Endothelial cell of umbilical vein (primary cell): ENCODE results near the gene MNS1. TPM values are rescaled to one million over a fixed set of nuclear protein-coding genes. Genes with fewer than 3 reads are reported as not detected.

ENCODE experiments used
- BruUV-seq: library from RNA; stranded (reverse); fragments of 400-500 nt; replicated peaks from 2 replicates; lab custom pipeline; 2021; lab: Mats Ljungman, UMichigan
- CTCF ChIA-PET: fragments of 300-600, 350-600 bp; sonication (Branson Sonifier 250); formaldehyde crosslinking; loops from one replicate; lab custom pipeline; 2021; ENCODE audit warnings: antibody characterized with exemption, inconsistent platforms; lab: Charles Lee
- POLR2A ChIA-PET: fragments of 300-600, 350-600 bp; sonication (Branson Sonifier 250); formaldehyde crosslinking; loops from one replicate; lab custom pipeline; 2021; ENCODE audit warnings: antibody characterized with exemption, inconsistent platforms; lab: Charles Lee
- DNase-seq: peaks from one replicate; pipeline ENCODE4 v3.0.0-alpha.2; 2011; ENCODE audit warnings: low read depth, low spot score
- FAIRE-seq: peaks from 2 replicates; lab custom pipeline; 2011; peaks lifted over from hg19 to GRCh38; lab: Jason Lieb, UNC
- H2AFZ ChIP-seq: 2 replicates; pipeline ENCODE4 v1.6.0; 2012; ENCODE audit warnings: low read depth, low read length, control low read depth, inconsistent platforms
- H3K27ac ChIP-seq: 2 replicates; pipeline ENCODE4 v1.5.1; 2011; ENCODE audit warnings: low read depth, mild to moderate bottlenecking, control low read depth, low read length, moderate library complexity; ENCODE audit not compliant: insufficient read depth
- H3K27me3 ChIP-seq, 2 experiments: 2 replicates each; pipeline versions ENCODE4 v1.6.0 to v1.6.1; 2011; ENCODE audit warnings: low read length in 2 of 2, mixed read lengths in 1 of 2; ENCODE audit not compliant: control insufficient read depth in 2 of 2, insufficient read depth in 2 of 2
- H3K36me3 ChIP-seq, 2 experiments: 2 replicates in 1 of 2; 3 replicates in 1 of 2; pipeline ENCODE4 v1.5.1; 2011; ENCODE audit warnings: low read length in 2 of 2, mild to moderate bottlenecking in 1 of 2, moderate library complexity in 1 of 2; ENCODE audit not compliant: control insufficient read depth in 2 of 2, insufficient read depth in 2 of 2; ENCODE audit errors: extremely low read depth in 1 of 2
- H3K4me1 ChIP-seq: 3 replicates; pipeline ENCODE4 v1.5.1; 2011; ENCODE audit warnings: mild to moderate bottlenecking, low read length; ENCODE audit not compliant: control insufficient read depth, insufficient read depth; ENCODE audit errors: extremely low read depth
- H3K4me2 ChIP-seq: 2 replicates; pipeline ENCODE4 v1.6.1; 2011; ENCODE audit warnings: low read length, control low read depth, mixed read lengths; ENCODE audit not compliant: insufficient read depth
- H3K4me3 ChIP-seq, 3 experiments: fragments of 200-600 bp in 1 of 3; sonication (generic), shearing (Covaris generic) in 1 of 3; replicated peaks in 1 of 3; 2 replicates each; pipeline ENCODE4 v1.5.1; 2011 to 2016; ENCODE audit warnings: control low read depth in 3 of 3, low read length in 3 of 3, mild to moderate bottlenecking in 2 of 3, inconsistent platforms in 1 of 3, low read depth in 1 of 3, moderate library complexity in 1 of 3; ENCODE audit not compliant: insufficient read depth in 1 of 3
- H3K79me2 ChIP-seq: 2 replicates; pipeline ENCODE4 v1.6.0; 2012; ENCODE audit warnings: low read length, inconsistent platforms; ENCODE audit not compliant: control insufficient read depth, insufficient read depth
- H3K9ac ChIP-seq: replicated peaks from 2 replicates; pipeline ENCODE3; 2011; ENCODE audit warnings: low read length, control low read depth; ENCODE audit not compliant: insufficient read depth; ENCODE audit errors: extremely low read depth
- H3K9me1 ChIP-seq: replicated peaks from 3 replicates; pipeline ENCODE4 v1.6.0; 2011; ENCODE audit warnings: mild to moderate bottlenecking, low read length; ENCODE audit not compliant: control insufficient read depth, insufficient read depth; ENCODE audit errors: extremely low read depth
- H3K9me3 ChIP-seq: replicated peaks from 2 replicates; pipeline ENCODE4 v1.5.1; 2012; ENCODE audit warnings: low read length, inconsistent platforms; ENCODE audit not compliant: control insufficient read depth, insufficient read depth
- H4K20me1 ChIP-seq: replicated peaks from 2 replicates; pipeline ENCODE3; 2011; ENCODE audit warnings: mild to moderate bottlenecking, low read length; ENCODE audit not compliant: control insufficient read depth, insufficient read depth; ENCODE audit errors: extremely low read depth
- CTCF ChIP-seq, 2 donors: IDR thresholded peaks; 1 replicate in 1 of 2; 2 replicates in 1 of 2; pipeline ENCODE4 v1.5.1; 2011; ENCODE audit warnings: low read length in 2 of 2, mild to moderate bottlenecking in 2 of 2, moderate library complexity in 2 of 2, control low read depth in 1 of 2, inconsistent platforms in 1 of 2, low read depth in 1 of 2; ENCODE audit not compliant: insufficient read depth in 1 of 2; ENCODE audit errors: extremely low read depth in 1 of 2
- EZH2 ChIP-seq: IDR thresholded peaks from 2 replicates; pipeline ENCODE4 v1.6.1; 2012; ENCODE audit warnings: borderline replicate concordance, low read depth, mild to moderate bottlenecking, moderate library complexity, low read length, inconsistent platforms; ENCODE audit not compliant: severe bottlenecking
- FOS ChIP-seq: IDR thresholded peaks from 2 replicates; pipeline ENCODE4 v1.6.1; 2011; ENCODE audit warnings: mild to moderate bottlenecking, low read length, moderate library complexity, borderline replicate concordance; ENCODE audit not compliant: insufficient read depth
- GATA2 ChIP-seq: IDR thresholded peaks from 2 replicates; pipeline ENCODE4 v1.7.0; 2011; ENCODE audit warnings: low read depth, mild to moderate bottlenecking, moderate library complexity, mixed read lengths, low read length; ENCODE audit not compliant: insufficient read length, insufficient read depth
- JUN ChIP-seq: IDR thresholded peaks from 2 replicates; pipeline ENCODE4 v1.6.1; 2011; ENCODE audit warnings: borderline replicate concordance, low read depth; ENCODE audit not compliant: insufficient read length, insufficient read depth
- MAX ChIP-seq: IDR thresholded peaks from 2 replicates; pipeline ENCODE4 v1.6.1; 2011; ENCODE audit not compliant: insufficient read depth, insufficient read length
- MYC ChIP-seq: IDR thresholded peaks from one replicate; pipeline ENCODE4 v1.6.1; 2011; ENCODE audit warnings: mild to moderate bottlenecking, low read depth, low read length
- POLR2A ChIP-seq: IDR thresholded peaks from 2 replicates; pipeline ENCODE4 v1.6.1; 2012; ENCODE audit warnings: low read depth, mild to moderate bottlenecking, control low read depth, low read length
- POLR2AphosphoS5 ChIP-seq: IDR thresholded peaks from 2 replicates; pipeline ENCODE4 v1.6.1; 2012; ENCODE audit warnings: low read depth, mild to moderate bottlenecking, control low read depth, low read length, moderate library complexity; ENCODE audit not compliant: insufficient read depth
- dilution Hi-C: fragments of 300-500 bp; cut with MboI; formaldehyde crosslinking; loops from one replicate; pipeline ENCODE4 v1.15.0; 2019; ENCODE audit warnings: low sequenced_read_pairs; ENCODE audit not compliant: extremely low pct_ligation_motif_present
- intact Hi-C: fragments of 100-400 bp; cut with micrococcal nuclease; formaldehyde crosslinking; loops from one replicate; pipeline ENCODE4 v1.10.0; 2022
- polyA plus RNA-seq, 4 experiments: library from polyadenylated mRNA; depleted of rRNA in 3 of 4; stranded (reverse) in 3 of 4; unstranded in 1 of 4; fragments of >200 nt; gene quantifications; 2 replicates each; pipeline versions ENCODE4 v1.2.1 to v1.2.3, GENCODE V29; 2011 to 2012; ENCODE audit warnings: missing spikeins in 1 of 4
- total RNA-seq: library from RNA; stranded (reverse); gene quantifications from 2 replicates; pipeline ENCODE4 v1.2.3, GENCODE V29; 2021

MNS1 gene
- total and polyA plus RNA-seq, 2 donors (not counting 3 experiments of a cell fraction or from before 2014, with no cell fraction given), result 0.25 to 2.6 TPM

GRCh38 chr15:56393277-56393676 lies 71.7 kb downstream of the MNS1 start:
- intact Hi-C loops, result no loop called here
- no peaks in the 10 kb centered on the region for H3K4me1 ChIP-seq
- H3K4me3 ChIP-seq, result no peak overlapping the region
- BruUV-seq, result no TSS peak
- no peak for DNase-seq
- H3K9me1 ChIP-seq, result no peaks in the 10 kb centered on the region
- H3K79me2 ChIP-seq, result no peaks in the 10 kb centered on the region
- TF ChIP-seq CTCF (IDR thresholded peaks at IDR 0.05; ENCODE audit: extremely low read depth in 1 of 2, insufficient read depth in 1 of 2, low read depth in 1 of 2, low read length in 2 of 2) (no peak), FOS (no peak), GATA2 (no peak), POLR2AphosphoS5 (no peak), POLR2A (no peak), JUN (no peak), MYC (no peak), MAX (no peak), EZH2 (no peak)
- no peaks in the 10 kb centered on the region for H3K36me3 ChIP-seq
- H2AFZ ChIP-seq, result no peak overlapping the region
- no peaks in the 10 kb centered on the region for H3K27me3 ChIP-seq
- H3K27ac ChIP-seq, result no peak overlapping the region
- H3K9me3 ChIP-seq, result no peaks in the 10 kb centered on the region
- no peak overlapping the region for H3K4me2 ChIP-seq
- no peak for FAIRE-seq
- POLR2A ChIA-PET, result no interaction called here
- H4K20me1 ChIP-seq, result no peaks in the 10 kb centered on the region
- no peak overlapping the region for H3K9ac ChIP-seq
- dilution Hi-C loops, result no loop called here
- CTCF ChIA-PET, result interaction anchor here (0.8 kb wide), 1 partner anchor 35 kb away, joined by 3 read pairs; no protein-coding TSS in a partner anchor
